Sciatic nerve (tissue), 2 donors: ENCODE measurements around the gene GAS2L2. TPM values are rescaled to one million over a fixed set of nuclear protein-coding genes. Genes with fewer than 3 reads are reported as not detected.
"Not testable (repeated sequence)": the region's sequence is repeated elsewhere in the genome, so short reads cannot be mapped to it uniquely, and the experiment has no call there.

ENCODE experiments used
- ATAC-seq: fragments of 200-7000 bp; cut with Tn5 transposase; one replicate; pipeline ENCODE4 v1.9.1; 2020; ENCODE audit warnings: mild to moderate bottlenecking, moderate library complexity
- DNase-seq: peaks from one replicate; pipeline ENCODE4 v3.0.0-alpha.2; 2020; ENCODE audit warnings: low spot score
- intact Hi-C: fragments of 100-400 bp; cut with DNase I; formaldehyde crosslinking; loops from one replicate; pipeline ENCODE4 v1.14.2; 2022
- total RNA-seq: library from RNA; stranded (reverse); fragmentation: NEBNext Ultra II Directional; extraction: Animal tissue kit (Norgen Biotek cat#: 25700); gene quantifications from one replicate; pipeline ENCODE4 v1.2.1, GENCODE V29; 2021
- donor health status: DM: no; HTN: no; CAD: no.
- donor health status: DM: no; HTN: no; CAD: no.

The GAS2L2 gene
- total RNA-seq, 1 donor from 2014 or later: 0.13 TPM

GRCh38 chr17:35774499-35774898 lies 21.5 kb upstream of the GAS2L2 start:
- ATAC-seq: peak; percentile 46
- no peak for DNase-seq
- intact Hi-C loops: no loop called here

- no peak for DNase-seq
- intact Hi-C loops: no loop called here
- peak; percentile 86 for ATAC-seq
Measured at GRCh38 chr17:35773679-35774425, 20.8 kb upstream of the GAS2L2 start.

- DNase-seq (no peak), ATAC-seq (no peak)
- intact Hi-C loops: no loop called here
Measured at GRCh38 chr17:35773129-35773528, 20.1 kb upstream of the GAS2L2 start.

- DNase-seq (no peak), ATAC-seq (no peak)
- intact Hi-C loops: no loop called here
Measured at GRCh38 chr17:35769895-35770486, 17.0 kb upstream of the GAS2L2 start.

- intact Hi-C loops: no loop called here
- DNase-seq: no peak
- ATAC-seq: no peak
Measured at GRCh38 chr17:35768797-35769196, 15.8 kb upstream of the GAS2L2 start.

GRCh38 chr17:35766903-35767510 lies 14.0 kb upstream of the GAS2L2 start:
- DNase-seq (no peak), ATAC-seq (no peak)
- intact Hi-C loops: no loop called here

- DNase-seq (no peak), ATAC-seq (no peak)
- intact Hi-C loops: no loop called here
Measured at GRCh38 chr17:35766489-35766877, 13.4 kb upstream of the GAS2L2 start.

GRCh38 chr17:35765756-35766488 lies 12.9 kb upstream of the GAS2L2 start:
- intact Hi-C loops: loop anchor here (2.0 kb wide), 1 partner anchor 39 kb away; no protein-coding TSS in a partner anchor
- ATAC-seq: peak; percentile 1
- DNase-seq: no peak

GRCh38 chr17:35765086-35765710 lies 12.2 kb upstream of the GAS2L2 start:
- DNase-seq: no peak
- ATAC-seq: peak; percentile 67
- intact Hi-C loops: loop anchor here (2.0 kb wide), 1 partner anchor 40 kb away; no protein-coding TSS in a partner anchor

GRCh38 chr17:35764123-35764991 lies 11.3 kb upstream of the GAS2L2 start:
- DNase-seq: peak; percentile 91
- peak; percentile 90 for ATAC-seq
- intact Hi-C loops: loop anchor here (2.0 kb wide), 1 partner anchor 40 kb away; no protein-coding TSS in a partner anchor

- ATAC-seq (no peak), DNase-seq (no peak)
- intact Hi-C loops: loop anchor here (2.0 kb wide), 1 partner anchor 41 kb away; no protein-coding TSS in a partner anchor
Measured at GRCh38 chr17:35763767-35764122, 10.7 kb upstream of the GAS2L2 start.

- ATAC-seq: no peak
- no peak for DNase-seq
- intact Hi-C loops: no loop called here
Measured at GRCh38 chr17:35761601-35762000, 8.6 kb upstream of the GAS2L2 start.

GRCh38 chr17:35760587-35760986 lies 7.5 kb upstream of the GAS2L2 start, which contains the start of gene C17orf50:
C17orf50 (plus strand) TSS chr17:35760887; CDS start chr17:35760942, 55 bp downstream.
- DNase-seq (no peak), ATAC-seq (no peak)
- intact Hi-C loops: no loop called here

- DNase-seq (no peak), ATAC-seq (no peak)
- intact Hi-C loops: no loop called here
Measured at GRCh38 chr17:35757243-35757642, 4.2 kb upstream of the GAS2L2 start.

GRCh38 chr17:35752471-35752870 lies 568 bp downstream of the GAS2L2 start:
- intact Hi-C loops: no loop called here
- ATAC-seq (no peak), DNase-seq (no peak)

GRCh38 chr17:35751541-35751940 lies 1.5 kb downstream of the GAS2L2 start:
- intact Hi-C loops, ATAC-seq, DNase-seq: not testable (repeated sequence)

- no peak for ATAC-seq
- intact Hi-C loops: no loop called here
- DNase-seq: no peak
Measured at GRCh38 chr17:35750526-35751395, 2.3 kb downstream of the GAS2L2 start.
